DOHH2 (cell line): ENCODE measurements around the gene IL27RA.

ENCODE experiments used
- H3F3A ChIP-seq: fragments of 200-600 bp; sonication (generic), shearing (Covaris generic); 2 replicates; pipeline ENCODE4 v1.6.0; 2016; ENCODE audit warnings: antibody characterized with exemption, mild to moderate bottlenecking; ENCODE audit not compliant: control insufficient read depth, insufficient read depth
- H3K27ac ChIP-seq: fragments of 200-600 bp; sonication (generic); 2 replicates; pipeline ENCODE4 v1.5.1; 2014; ENCODE audit warnings: low read depth, mild to moderate bottlenecking, low read length, moderate library complexity
- H3K27me3 ChIP-seq: fragments of 200-600 bp; sonication (generic); 2 replicates; pipeline ENCODE4 v1.6.1; 2014; ENCODE audit warnings: mild to moderate bottlenecking, low read length, mixed read lengths; ENCODE audit not compliant: control insufficient read depth
- H3K36me3 ChIP-seq: fragments of 200-600 bp; sonication (generic); 2 replicates; pipeline ENCODE4 v1.6.1; 2014; ENCODE audit warnings: mild to moderate bottlenecking, low read length, moderate library complexity, mixed read lengths; ENCODE audit not compliant: control insufficient read depth
- H3K4me1 ChIP-seq: fragments of 200-600 bp; sonication (generic); 2 replicates; pipeline ENCODE4 v1.6.1; 2014; ENCODE audit warnings: mild to moderate bottlenecking, low read length, mixed read lengths; ENCODE audit not compliant: control insufficient read depth
- H3K4me2 ChIP-seq: fragments of 200-600 bp; sonication (generic); 2 replicates; pipeline ENCODE4 v1.6.0; 2014; ENCODE audit warnings: mild to moderate bottlenecking, low read length, moderate library complexity
- H3K4me3 ChIP-seq: fragments of 200-600 bp; sonication (generic); 2 replicates; pipeline ENCODE4 v1.5.1; 2014; ENCODE audit warnings: mild to moderate bottlenecking, low read length, mixed read lengths
- H3K79me2 ChIP-seq: fragments of 200-600 bp; sonication (generic); 2 replicates; pipeline ENCODE4 v1.6.1; 2014; ENCODE audit warnings: mild to moderate bottlenecking, low read length, mixed read lengths; ENCODE audit not compliant: control insufficient read depth
- H3K9me2 ChIP-seq: fragments of 200-600 bp; sonication (generic); replicated peaks from 2 replicates; pipeline ENCODE4 v1.6.1; 2014; ENCODE audit warnings: mild to moderate bottlenecking, low read length, mixed read lengths; ENCODE audit not compliant: control insufficient read depth
- H3K9me3 ChIP-seq: fragments of 200-600 bp; sonication (generic); 2 replicates; pipeline ENCODE4 v1.6.1; 2014; ENCODE audit warnings: antibody characterized with exemption, low read length, mixed read lengths; ENCODE audit not compliant: control insufficient read depth, insufficient read depth
- H4K20me1 ChIP-seq: fragments of 200-600 bp; sonication (generic); 2 replicates; pipeline ENCODE4 v1.6.0; 2014; ENCODE audit warnings: low read depth, mild to moderate bottlenecking, antibody characterized with exemption, low read length, moderate library complexity; ENCODE audit not compliant: control insufficient read depth, insufficient read depth
- CTCF ChIP-seq: fragments of 200-600 bp; sonication (generic); IDR thresholded peaks from one replicate; pipeline ENCODE4 v1.5.1; 2014; ENCODE audit warnings: antibody characterized with exemption, mild to moderate bottlenecking, low read depth, low read length; ENCODE audit not compliant: poor library complexity, severe bottlenecking
- EZH2phosphoT487 ChIP-seq: fragments of 200-600 bp; sonication (generic); IDR thresholded peaks from 2 replicates; pipeline ENCODE4 v1.6.1; 2017; ENCODE audit warnings: borderline replicate concordance, mild to moderate bottlenecking, antibody characterized with exemption, low read length, moderate library complexity, mixed read lengths

The IL27RA gene

GRCh38 chr19:13996928-13997630 lies 34.5 kb upstream of the IL27RA start:
- Histone ChIP-seq H3K9me2 (no peaks in the 10 kb centered on the region), H3K27me3 (no peaks in the 10 kb centered on the region), H4K20me1 (no peaks in the 10 kb centered on the region), H3K27ac (no peak overlapping the region), H3K4me2 (no peak overlapping the region), H3K36me3 (peaks cover 41% of the 10 kb centered on the region), H3K79me2 (peaks cover 51% of the 10 kb centered on the region), H3K4me1 (peaks cover 17% of the 10 kb centered on the region), H3F3A (no peaks in the 10 kb centered on the region), H3K4me3 (no peak overlapping the region), H3K9me3 (peaks cover 7% of the 10 kb centered on the region)
- TF ChIP-seq CTCF (no peak), EZH2phosphoT487 (no peak)

GRCh38 chr19:13997631-13997962 lies 34.0 kb upstream of the IL27RA start:
- no peaks in the 10 kb centered on the region for H3F3A ChIP-seq
- peaks cover 56% of the 10 kb centered on the region for H3K79me2 ChIP-seq
- no peaks in the 10 kb centered on the region for H4K20me1 ChIP-seq
- H3K36me3 ChIP-seq, result peaks cover 35% of the 10 kb centered on the region
- H3K27me3 ChIP-seq, result no peaks in the 10 kb centered on the region
- no peak overlapping the region for H3K4me2 ChIP-seq
- peaks cover 7% of the 10 kb centered on the region for H3K9me3 ChIP-seq
- no peaks in the 10 kb centered on the region for H3K9me2 ChIP-seq
- TF ChIP-seq EZH2phosphoT487, result no peak
- TF ChIP-seq CTCF, result no peak
- no peak overlapping the region for H3K27ac ChIP-seq
- peaks cover 22% of the 10 kb centered on the region for H3K4me1 ChIP-seq
- H3K4me3 ChIP-seq, result no peak overlapping the region

- Histone ChIP-seq H3K9me3 (peaks cover 7% of the 10 kb centered on the region), H3K4me2 (no peak overlapping the region), H3K9me2 (no peaks in the 10 kb centered on the region), H3F3A (peaks cover 7% of the 10 kb centered on the region), H4K20me1 (no peaks in the 10 kb centered on the region), H3K79me2 (peaks cover 63% of the 10 kb centered on the region), H3K27ac (no peak overlapping the region), H3K4me1 (peaks cover 30% of the 10 kb centered on the region), H3K4me3 (no peak overlapping the region), H3K36me3 (peaks cover 32% of the 10 kb centered on the region), H3K27me3 (no peaks in the 10 kb centered on the region)
- TF ChIP-seq EZH2phosphoT487, result no peak
- no peak for TF ChIP-seq CTCF
These were observed 33.1 kb upstream of the IL27RA start for GRCh38 chr19:13998426-13998825.
